Smooth muscle cell (in vitro differentiated cells): ENCODE data around the gene PRKACA. TPM values are rescaled to one million over a fixed set of nuclear protein-coding genes. Genes with fewer than 3 reads are reported as not detected.
A peak's percentile ranks its signal among the peaks of the same experiment; 100 is the strongest.
"Not testable (repeated sequence)": the region's sequence is repeated elsewhere in the genome, so short reads cannot be mapped to it uniquely, and the experiment has no call there.

ENCODE experiments used
- DNase-seq: peaks from one replicate; lab custom pipeline; 2025; ENCODE audit not compliant: unreplicated experiment; lab: John Stamatoyannopoulos, UW
- H2AFZ ChIP-seq: fragments of 200-600 bp; sonication (generic); 2 replicates; pipeline ENCODE4 v1.6.0; 2016; ENCODE audit warnings: antibody characterized with exemption, low read depth, mild to moderate bottlenecking
- H3F3A ChIP-seq: fragments of 200-600 bp; sonication (generic); 2 replicates; pipeline ENCODE4 v1.6.0; 2017; ENCODE audit warnings: antibody characterized with exemption, low read depth
- H3K27ac ChIP-seq: fragments of 200-600 bp; sonication (generic); 2 replicates; pipeline ENCODE4 v1.5.1; 2016; ENCODE audit warnings: low read depth, mild to moderate bottlenecking
- H3K27me3 ChIP-seq: fragments of 200-600 bp; sonication (generic); 2 replicates; pipeline ENCODE4 v1.6.1; 2016; ENCODE audit warnings: low read depth, mild to moderate bottlenecking
- H3K36me3 ChIP-seq: fragments of 200-600 bp; sonication (generic); 2 replicates; pipeline ENCODE4 v1.5.1; 2016; ENCODE audit warnings: low read depth
- H3K4me1 ChIP-seq: fragments of 200-600 bp; sonication (generic); 2 replicates; pipeline ENCODE4 v1.5.1; 2016; ENCODE audit warnings: low read depth
- H3K4me2 ChIP-seq: fragments of 200-600 bp; sonication (generic); 2 replicates; pipeline ENCODE4 v1.6.0; 2016; ENCODE audit warnings: mild to moderate bottlenecking
- H3K4me3 ChIP-seq: fragments of 200-600 bp; sonication (generic); 2 replicates; pipeline ENCODE4 v1.5.1; 2016; ENCODE audit warnings: mild to moderate bottlenecking
- H3K79me2 ChIP-seq: fragments of 200-600 bp; sonication (generic); 2 replicates; pipeline ENCODE4 v1.6.0; 2016; ENCODE audit warnings: low read depth, mild to moderate bottlenecking
- H3K9ac ChIP-seq: fragments of 200-600 bp; sonication (generic); 2 replicates; pipeline ENCODE4 v1.6.0; 2016; ENCODE audit warnings: low read depth
- H3K9me3 ChIP-seq: fragments of 200-600 bp; sonication (generic); replicated peaks from 2 replicates; pipeline ENCODE4 v1.5.1; 2016; ENCODE audit warnings: low read depth
- H4K20me1 ChIP-seq: fragments of 200-600 bp; sonication (generic); 2 replicates; pipeline ENCODE4 v1.6.0; 2016; ENCODE audit warnings: low read depth
- CTCF ChIP-seq: fragments of 200-600 bp; sonication (generic); IDR thresholded peaks from 2 replicates; pipeline ENCODE4 v1.5.1; 2017; ENCODE audit warnings: borderline replicate concordance, mild to moderate bottlenecking, antibody characterized with exemption; ENCODE audit not compliant: insufficient read depth, poor library complexity, severe bottlenecking
- WGBS: methylation state at CpG from one replicate; pipeline ENCODE4 v1.1.7; 2016; ENCODE audit warnings: low lambda C conversion rate; 5-methylcytosine and 5-hydroxymethylcytosine counted together
- polyA plus RNA-seq: library from polyadenylated mRNA; unstranded; fragments of >200 nt; fragmentation: Nextera tagmentation; extraction: Ambion mirVana; gene quantifications from 2 replicates; pipeline ENCODE4 v1.2.1, GENCODE V29; 2016
- total RNA-seq: library from RNA; depleted of rRNA; stranded (reverse); fragments of >200 nt; gene quantifications from 2 replicates; pipeline ENCODE4 v1.2.3, GENCODE V29; 2014

Gene PRKACA
- total and polyA plus RNA-seq, 2 experiments from 2014 or later = 11.1 to 30.3 TPM

- Histone ChIP-seq H2AFZ (no peak overlapping the region), H3K4me2 (no peak overlapping the region), H3K9ac (no peak overlapping the region)
Measured at GRCh38 chr19:14148751-14149410, 31.3 kb upstream of the PRKACA start.

GRCh38 chr19:14147797-14148605 lies 30.4 kb upstream of the PRKACA start:
- DNase-seq = peak; percentile 28
- no peaks in the 10 kb centered on the region for H3K79me2 ChIP-seq
- H3K4me3 ChIP-seq = no peak overlapping the region
- H3K4me2 ChIP-seq = peak overlapping the region; percentile 69
- 62% methylated on average over 20 of the region's 20 CpGs for WGBS
- no peaks in the 10 kb centered on the region for H3K9me3 ChIP-seq
- H3K4me1 ChIP-seq = peaks cover 7% of the 10 kb centered on the region
- peaks cover 28% of the 10 kb centered on the region for H4K20me1 ChIP-seq
- no peaks in the 10 kb centered on the region for H3K27me3 ChIP-seq
- no peaks in the 10 kb centered on the region for H3K36me3 ChIP-seq
- TF ChIP-seq CTCF = peak; percentile 74
- peak overlapping the region; percentile 76 for H3K27ac ChIP-seq
- H3K9ac ChIP-seq = no peak overlapping the region
- no peak overlapping the region for H2AFZ ChIP-seq
- H3F3A ChIP-seq = no peaks in the 10 kb centered on the region

More at GRCh38 chr19:14148751-14149410, 31.3 kb upstream of the PRKACA start:
- Histone ChIP-seq H3F3A (no peaks in the 10 kb centered on the region), H3K27me3 (no peaks in the 10 kb centered on the region), H3K36me3 (no peaks in the 10 kb centered on the region), H3K4me1 (peaks cover 7% of the 10 kb centered on the region), H3K4me3 (no peak overlapping the region), H4K20me1 (peaks cover 27% of the 10 kb centered on the region), H3K9me3 (no peaks in the 10 kb centered on the region), H3K79me2 (no peaks in the 10 kb centered on the region), H3K27ac (no peak overlapping the region)
- WGBS = 92% methylated on average over 11 of the region's 13 CpGs
- TF ChIP-seq CTCF = no peak
- no peak for DNase-seq

GRCh38 chr19:14146789-14147216 lies 29.2 kb upstream of the PRKACA start:
- no peak for TF ChIP-seq CTCF
- Histone ChIP-seq H3K9ac (peak overlapping the region; percentile 63), H3K4me3 (no peak overlapping the region), H3K4me2 (peak overlapping the region; percentile 35), H3K79me2 (no peaks in the 10 kb centered on the region), H3K27ac (peak overlapping the region; percentile 76), H3K36me3 (no peaks in the 10 kb centered on the region), H3K27me3 (no peaks in the 10 kb centered on the region), H3K9me3 (no peaks in the 10 kb centered on the region), H2AFZ (no peak overlapping the region), H4K20me1 (peaks cover 34% of the 10 kb centered on the region), H3F3A (no peaks in the 10 kb centered on the region), H3K4me1 (peaks cover 7% of the 10 kb centered on the region)
- WGBS = 24% methylated on average over 7 of the region's 7 CpGs
- no peak for DNase-seq

- H3K36me3 ChIP-seq, DNase-seq, H3K27me3 ChIP-seq, H3K4me3 ChIP-seq, H3K4me1 ChIP-seq, H2AFZ ChIP-seq, H3K9me3 ChIP-seq, H3K79me2 ChIP-seq, H3F3A ChIP-seq: not testable (repeated sequence)
- Histone ChIP-seq H4K20me1 (peaks cover 34% of the 10 kb centered on the region), H3K27ac (peak overlapping the region; percentile 76), H3K4me2 (peak overlapping the region; percentile 35), H3K9ac (peak overlapping the region; percentile 63)
- 92% methylated on average over 10 of the region's 10 CpGs for WGBS
Measured at GRCh38 chr19:14146169-14146568, 28.6 kb upstream of the PRKACA start.
